ENCODE data around the gene ANKLE1.
A peak's percentile ranks its signal among the peaks of the same experiment; 100 is the strongest.
"Not testable (repeated sequence)": the region's sequence is repeated elsewhere in the genome, so short reads cannot be mapped to it uniquely, and the experiment has no call there.

Gene ANKLE1

GRCh38 chr19:17285415-17286135 lies 3.9 kb downstream of the ANKLE1 start:
- no peak for DNase-seq

DNA sequence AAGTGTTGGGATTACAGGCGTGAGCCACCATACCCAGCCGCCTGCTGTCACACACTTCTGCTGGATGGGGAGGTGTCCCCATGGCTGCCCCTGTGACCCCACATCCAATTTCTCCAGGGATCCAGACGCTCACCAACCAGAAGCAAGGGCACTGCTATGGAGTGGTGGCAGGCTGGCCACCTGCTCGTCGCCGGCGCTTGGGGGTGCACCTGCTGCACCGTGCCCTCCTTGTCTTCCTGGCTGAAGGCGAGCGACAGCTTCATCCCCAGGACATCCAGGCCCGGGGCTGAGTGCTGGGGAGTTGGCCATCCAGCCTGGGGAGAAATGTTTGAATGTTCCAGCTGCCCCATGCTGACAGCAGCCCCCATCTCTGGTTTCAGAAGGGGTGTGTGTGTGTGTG lies 4.6 kb downstream of the ANKLE1 start:
- DNase-seq = no peak

DNA sequence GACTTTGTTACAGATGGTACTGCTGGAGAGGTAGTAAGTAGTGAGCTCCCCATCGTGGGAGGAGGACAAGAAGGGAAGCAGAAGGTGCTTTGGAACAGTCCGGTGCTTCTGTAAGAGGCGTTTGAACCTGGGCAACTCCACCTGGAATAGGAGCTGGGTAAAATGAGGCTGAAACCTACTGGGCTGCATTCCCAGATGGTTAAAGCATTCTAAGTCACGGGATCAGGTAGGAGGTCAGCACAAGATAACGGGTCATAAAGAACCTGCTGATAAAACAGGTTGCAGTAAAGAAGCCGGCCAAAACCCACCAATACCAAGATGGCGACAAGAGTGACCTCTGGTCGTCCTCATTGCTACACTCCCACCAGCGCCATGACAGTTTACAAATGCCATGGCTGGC lies 5.1 kb downstream of the ANKLE1 start:
- DNase-seq = no peak

- no peak for DNase-seq
Observed at GRCh38 chr19:17289489-17289888, 7.8 kb downstream of the ANKLE1 start.

DNA sequence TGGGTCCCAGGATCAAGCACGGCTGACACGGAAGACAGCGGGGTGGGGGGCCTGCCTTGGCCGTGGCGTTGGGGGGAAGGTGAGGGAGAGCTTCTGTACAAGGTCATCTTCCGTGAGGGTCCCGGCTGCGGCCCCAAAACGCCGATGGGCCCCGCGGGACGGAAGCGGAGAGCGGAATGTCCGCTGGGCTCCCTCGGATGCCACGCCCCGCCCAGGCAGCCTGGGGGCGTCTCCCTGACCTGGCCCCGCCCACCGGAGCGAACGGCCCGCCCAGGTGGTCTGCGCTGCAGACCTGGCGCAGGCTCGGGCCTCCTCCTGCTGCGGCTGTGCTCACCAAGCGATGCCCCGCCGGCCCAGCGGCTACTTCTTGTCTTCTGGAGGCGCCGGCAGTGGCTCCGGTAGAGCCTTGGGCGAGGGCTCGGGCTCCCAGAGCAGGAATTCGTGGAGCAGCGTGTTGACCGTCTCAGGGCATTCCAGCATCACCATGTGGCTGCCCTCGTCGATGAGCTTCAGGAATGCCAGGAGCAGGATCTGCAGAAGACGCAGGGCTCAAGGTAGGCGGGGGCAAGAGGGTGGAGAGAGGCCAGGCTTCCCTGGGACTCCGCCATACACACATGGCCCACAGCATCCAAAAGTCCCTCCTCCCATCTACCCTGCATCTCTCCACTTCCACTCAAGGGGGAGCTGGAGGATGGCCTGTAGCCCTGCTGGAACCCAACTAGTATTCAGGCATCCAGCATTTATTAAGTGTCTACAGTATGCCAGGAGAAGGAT lies 10.8 kb downstream of the ANKLE1 start:
- peak; percentile 53 for DNase-seq

- DNase-seq = no peak
Observed at GRCh38 chr19:17293605-17294004, 11.9 kb downstream of the ANKLE1 start.

- no peak for DNase-seq
Observed at GRCh38 chr19:17294051-17294891, 12.6 kb downstream of the ANKLE1 start.

DNA sequence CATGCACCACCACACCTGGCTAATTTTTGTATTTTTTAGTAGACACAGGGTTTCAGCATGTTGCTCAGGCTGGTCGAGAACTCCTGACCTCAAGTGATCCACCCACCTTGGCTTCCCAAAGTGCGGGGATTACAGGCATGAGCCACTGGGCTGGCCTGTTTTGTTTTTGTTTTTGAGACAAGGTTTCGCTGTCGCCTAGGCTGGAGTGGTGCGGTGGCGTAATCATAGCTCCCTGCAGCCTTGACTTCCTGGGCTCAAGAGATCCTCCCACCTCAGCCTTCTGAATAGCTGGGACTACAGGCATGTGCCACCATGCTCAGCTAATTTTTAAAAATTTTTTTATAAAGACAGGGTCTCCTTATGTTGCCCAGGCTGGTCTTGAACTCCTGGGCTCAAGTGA lies 13.8 kb downstream of the ANKLE1 start:
- DNase-seq = not testable (repeated sequence)

GRCh38 chr19:17296273-17296672 lies 14.6 kb downstream of the ANKLE1 start:
- DNase-seq = no peak

DNA sequence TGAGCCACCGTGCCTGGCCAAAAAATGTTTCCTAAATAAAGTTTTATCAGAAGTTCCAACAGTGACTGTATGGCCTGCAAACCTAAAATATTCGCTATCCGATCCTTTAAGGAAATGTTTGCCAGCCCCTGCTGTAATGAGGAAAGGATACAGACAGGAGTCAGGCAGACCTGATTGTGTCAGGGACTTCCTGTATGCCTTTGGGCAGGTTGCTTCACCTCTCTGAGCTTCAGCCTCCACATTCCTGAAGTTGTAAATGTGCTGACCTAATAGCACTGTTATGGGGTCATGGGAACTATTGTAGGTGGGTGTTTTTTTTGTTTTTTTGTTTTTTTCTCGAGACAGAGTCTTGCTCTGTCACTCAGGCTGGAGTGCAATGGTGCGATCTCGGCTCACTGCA lies 15.3 kb downstream of the ANKLE1 start:
- DNase-seq = no peak

DNA sequence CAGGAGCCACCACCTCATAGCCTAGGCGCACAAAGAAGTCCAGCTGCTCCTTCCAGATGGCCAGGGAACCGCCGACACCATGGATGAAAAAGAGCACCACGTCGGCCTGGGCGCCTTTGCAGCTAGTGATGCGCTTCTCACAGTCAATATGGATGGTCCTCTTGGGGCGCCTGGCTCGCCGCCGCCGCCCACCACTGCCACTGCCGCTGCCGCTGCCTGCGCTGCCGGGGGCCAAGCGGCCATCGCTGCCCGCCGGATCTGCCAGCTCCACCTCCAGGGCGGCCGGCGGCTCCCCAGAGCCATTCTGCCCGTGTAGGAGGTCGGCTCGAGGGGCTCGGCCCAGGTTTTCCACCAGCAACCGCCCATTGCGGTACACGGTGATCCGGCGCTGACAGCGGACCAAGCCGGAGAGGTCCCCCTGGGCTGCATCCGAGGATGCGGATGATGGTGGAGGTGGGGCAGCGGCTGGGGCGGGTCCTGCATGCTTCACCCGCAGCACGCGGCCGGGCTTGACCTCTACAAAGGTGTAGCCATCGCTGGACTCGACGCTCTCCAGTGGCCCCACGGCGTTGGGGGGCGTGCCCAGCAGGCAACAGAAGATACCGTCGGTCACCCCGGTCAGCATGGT lies 19.4 kb downstream of the ANKLE1 start:
- no peak for DNase-seq

- DNase-seq = no peak
Observed at GRCh38 chr19:17302391-17303166, 20.9 kb downstream of the ANKLE1 start.

DNA sequence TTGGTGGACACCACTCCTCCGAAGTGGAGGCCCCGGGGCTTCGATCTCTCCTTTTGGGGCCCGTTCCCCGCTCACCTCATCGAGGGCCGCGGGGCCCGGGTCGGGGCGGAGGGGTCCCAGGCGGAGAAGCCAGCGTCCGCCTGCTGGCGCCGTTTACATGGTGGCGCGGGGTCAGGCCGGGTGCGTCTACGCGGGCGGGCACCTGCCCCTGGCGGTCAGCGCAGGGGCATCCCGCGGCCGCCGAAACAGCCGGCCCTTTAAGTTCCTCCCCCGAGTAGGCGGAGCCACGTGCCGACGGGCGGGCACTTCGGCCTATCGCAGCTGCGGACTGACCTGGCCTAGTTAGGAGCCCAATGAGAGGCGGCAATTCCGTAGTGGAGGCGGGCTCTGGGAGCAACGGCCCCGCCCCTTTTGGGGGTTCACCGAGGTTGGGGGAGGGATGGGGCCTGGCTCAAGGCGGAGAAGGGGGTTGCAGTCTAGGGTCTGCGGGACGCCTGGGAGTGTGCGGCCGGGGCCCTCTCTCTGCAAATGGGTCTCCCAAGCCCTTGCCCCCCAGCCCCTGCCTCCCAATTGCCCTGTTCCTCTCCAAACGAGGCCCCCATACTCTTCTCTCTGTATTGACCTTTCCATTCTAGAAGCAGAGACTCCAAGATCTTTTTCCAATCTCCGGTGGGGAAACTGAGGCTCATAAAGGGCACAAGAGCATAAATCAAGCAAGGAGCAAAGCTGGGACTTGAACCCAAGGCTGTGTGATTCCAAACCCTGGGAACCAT lies 21.7 kb downstream of the ANKLE1 start, which contains the start of gene ABHD8:
ABHD8 (minus strand) TSS at position 259 of the 773 bp plus-strand sequence. CDS start 1,809 bp downstream, outside the sequence.
- DNase-seq = peak; percentile 85

- DNase-seq = no peak
Observed at GRCh38 chr19:17303940-17304267, 22.2 kb downstream of the ANKLE1 start.

GRCh38 chr19:17304386-17305215 lies 22.9 kb downstream of the ANKLE1 start:
- no peak for DNase-seq

- DNase-seq = no peak
Observed at GRCh38 chr19:17305216-17305516, 23.5 kb downstream of the ANKLE1 start.

- peak; percentile 94 for DNase-seq
Observed at GRCh38 chr19:17305517-17306284, 24.0 kb downstream of the ANKLE1 start, which contains the start of gene MRPL34. MRPL34 (plus strand) TSS chr19:17305872; CDS start chr19:17305893, 21 bp downstream.

- no peak for DNase-seq
Observed at GRCh38 chr19:17306285-17306714, 24.6 kb downstream of the ANKLE1 start.

DNA sequence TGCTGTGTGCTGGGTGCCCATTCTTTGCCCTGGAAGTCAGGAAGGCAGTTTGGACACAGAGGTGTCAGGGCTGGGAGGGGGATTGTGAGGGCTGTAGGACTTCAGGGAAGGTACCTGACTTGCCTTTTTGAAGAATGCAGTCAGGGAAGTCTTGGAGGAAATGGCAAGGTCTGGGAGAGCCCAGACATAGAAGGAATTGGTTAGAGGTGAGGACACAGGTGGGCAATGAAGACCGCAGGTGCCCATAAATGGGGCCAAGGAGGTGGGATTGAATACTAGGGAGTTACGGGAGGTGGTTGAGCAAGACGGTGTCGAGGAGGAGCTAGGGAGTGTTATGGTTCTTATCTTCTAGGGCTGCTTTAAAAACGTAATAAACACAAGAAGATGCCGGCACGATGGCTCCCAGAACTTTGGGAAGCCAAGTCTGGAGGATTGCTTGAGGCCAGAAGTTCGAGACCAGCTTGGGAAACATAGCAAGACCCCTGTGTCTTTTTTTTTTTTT lies 26.2 kb downstream of the ANKLE1 start:
- no peak for DNase-seq
